HG02981 (cell line): ENCODE measurements around the gene FAR1.
"Not testable (repeated sequence)": the region's sequence is repeated elsewhere in the genome, so short reads cannot be mapped to it uniquely, and the experiment has no call there.

Source experiments
- ATAC-seq: cut with Tn5 transposase; IDR thresholded peaks from one replicate; pipeline ENCODE4 v1.9.1; 2021; ENCODE audit warnings: mild to moderate bottlenecking, moderate library complexity; ENCODE audit not compliant: unreplicated experiment

The FAR1 gene

GRCh38 chr11:13702071-13702470, 33.6 kb downstream of the FAR1 start:
- no peak for ATAC-seq

- no peak for ATAC-seq
Observed at GRCh38 chr11:13705710-13706109, 37.2 kb downstream of the FAR1 start.

DNA sequence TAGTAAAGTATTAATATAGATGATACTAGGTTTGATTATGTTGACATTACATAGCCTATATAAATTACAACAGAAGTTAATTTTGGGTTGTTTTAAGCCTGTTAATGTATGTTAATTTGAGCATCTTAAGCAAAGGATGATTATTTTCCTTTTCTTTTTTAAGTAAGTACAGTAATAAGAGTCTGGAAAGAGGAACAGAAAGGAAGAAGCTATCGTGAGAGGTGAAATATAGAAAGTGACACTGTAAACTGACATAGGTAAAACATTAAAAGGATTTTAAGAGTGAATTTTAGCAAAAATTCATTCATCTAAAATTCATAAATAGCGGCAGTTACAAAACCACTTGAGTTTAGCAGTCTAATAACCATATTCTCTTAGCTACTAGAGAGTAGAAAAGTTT, 45.5 kb downstream of the FAR1 start:
- ATAC-seq: no peak

DNA sequence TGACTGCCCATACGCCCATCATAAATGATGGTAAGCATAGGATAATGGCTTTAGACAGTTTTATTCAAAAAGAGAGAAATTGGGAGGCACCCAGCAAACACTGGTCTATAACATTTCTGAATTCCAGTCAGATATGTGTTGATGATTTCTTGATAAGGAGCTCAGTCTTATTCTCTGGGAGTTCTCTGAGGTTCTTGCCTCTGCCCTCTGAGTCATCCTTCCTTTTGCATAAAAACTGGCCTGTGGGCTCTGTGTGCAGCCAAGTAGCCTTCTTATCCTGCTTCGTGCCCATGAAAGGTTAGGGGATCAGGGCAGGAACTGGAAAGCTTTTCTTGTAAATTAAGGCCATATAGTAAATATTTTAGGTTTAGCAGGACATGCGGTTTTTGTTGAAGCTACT, 48.9 kb downstream of the FAR1 start:
- ATAC-seq: no peak

DNA sequence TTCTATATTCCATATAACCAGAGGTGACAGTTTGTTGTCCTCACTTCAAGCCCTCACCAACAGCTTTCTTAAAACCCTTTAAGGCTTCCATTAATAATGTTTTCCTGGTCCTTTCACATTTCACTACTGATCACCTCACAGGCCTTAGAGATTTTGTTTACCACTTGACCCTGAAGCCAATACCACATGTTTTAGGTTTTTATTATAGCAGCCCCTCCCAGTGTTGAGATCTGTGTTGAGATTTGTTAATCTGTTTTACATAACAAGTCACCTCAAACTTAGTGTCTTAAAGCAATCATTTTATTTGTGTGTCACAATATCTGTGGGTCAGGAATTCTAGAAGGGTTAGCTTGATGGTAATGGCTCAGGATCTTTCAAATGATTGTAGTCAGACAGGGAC, 49.9 kb downstream of the FAR1 start:
- ATAC-seq: no peak

DNA sequence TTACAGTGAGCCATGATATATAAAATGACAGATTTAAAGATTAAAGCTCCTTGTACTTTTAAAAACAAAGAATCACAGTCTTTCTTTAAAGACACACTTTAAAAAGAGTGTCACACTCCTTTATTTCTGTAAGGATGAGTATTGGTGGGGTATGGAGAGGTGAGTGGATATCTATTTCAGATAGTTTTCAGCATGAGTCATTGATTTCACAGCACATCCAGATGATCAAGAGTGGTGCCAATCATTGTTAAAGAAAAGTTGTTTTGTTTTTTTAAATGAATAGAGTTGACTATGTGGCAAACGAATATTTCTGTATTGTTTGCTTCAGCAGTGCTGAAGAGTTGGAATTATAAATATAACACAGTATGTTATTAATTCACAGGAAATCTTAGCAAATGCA, 52.5 kb downstream of the FAR1 start:
- ATAC-seq: no peak

DNA sequence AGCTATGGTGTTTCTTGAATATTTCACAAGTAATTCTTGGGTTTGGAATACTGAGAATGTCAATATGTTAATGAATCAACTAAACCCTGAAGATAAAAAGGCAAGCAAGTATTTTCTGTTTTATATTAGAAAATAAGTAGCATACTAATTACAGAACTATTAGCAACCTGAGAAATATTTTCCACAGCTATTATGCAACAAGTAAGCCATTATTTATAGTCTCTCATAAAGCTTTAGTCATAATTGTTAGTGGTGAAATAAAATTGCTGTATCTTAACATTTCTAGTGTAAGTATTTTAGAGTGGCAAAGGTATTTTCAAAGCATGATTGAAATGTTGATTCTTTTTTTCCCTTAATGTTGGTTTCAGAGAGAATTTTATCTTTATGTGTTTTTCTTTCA, 53.3 kb downstream of the FAR1 start:
- no peak for ATAC-seq

DNA sequence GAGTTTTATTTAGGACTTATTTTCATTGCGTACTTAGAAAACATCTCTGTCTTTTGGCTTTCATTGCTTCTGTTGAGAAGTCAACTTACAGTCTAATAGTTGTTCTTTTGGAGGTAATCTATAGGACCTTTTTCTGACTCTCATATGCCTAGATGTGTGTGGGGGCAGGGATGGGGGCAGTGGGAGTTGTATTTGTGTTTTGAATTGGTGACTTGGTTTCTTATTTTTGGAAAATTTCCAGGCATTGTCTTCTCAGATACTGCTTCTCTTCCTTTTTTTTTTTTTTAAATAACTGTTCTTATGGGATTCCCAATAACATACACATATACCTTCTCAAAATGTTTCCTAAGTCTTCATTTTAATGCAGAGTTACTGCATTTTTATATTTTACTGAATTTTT, 58.0 kb downstream of the FAR1 start:
- no peak for ATAC-seq

GRCh38 chr11:13728076-13728475, 59.6 kb downstream of the FAR1 start:
- ATAC-seq: no peak

DNA sequence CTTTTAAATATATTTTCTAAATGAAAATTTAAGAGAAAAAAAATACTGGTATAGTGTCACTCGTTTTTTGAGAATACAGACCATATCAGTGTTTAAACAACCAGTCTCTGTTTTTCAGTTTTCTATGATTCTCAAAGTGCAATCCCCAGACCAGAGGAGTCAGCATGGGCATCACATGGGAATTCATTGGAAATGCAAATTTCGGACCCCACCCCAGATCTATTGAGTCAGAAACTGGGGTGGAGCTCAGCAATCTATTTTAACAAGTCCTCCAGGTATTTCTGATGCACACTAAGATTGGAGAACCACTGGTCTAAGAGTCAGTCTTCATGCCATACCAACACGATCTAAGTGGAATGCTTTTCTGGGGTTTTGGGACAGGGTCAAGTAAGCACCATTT, 66.1 kb downstream of the FAR1 start:
- no peak for ATAC-seq

DNA sequence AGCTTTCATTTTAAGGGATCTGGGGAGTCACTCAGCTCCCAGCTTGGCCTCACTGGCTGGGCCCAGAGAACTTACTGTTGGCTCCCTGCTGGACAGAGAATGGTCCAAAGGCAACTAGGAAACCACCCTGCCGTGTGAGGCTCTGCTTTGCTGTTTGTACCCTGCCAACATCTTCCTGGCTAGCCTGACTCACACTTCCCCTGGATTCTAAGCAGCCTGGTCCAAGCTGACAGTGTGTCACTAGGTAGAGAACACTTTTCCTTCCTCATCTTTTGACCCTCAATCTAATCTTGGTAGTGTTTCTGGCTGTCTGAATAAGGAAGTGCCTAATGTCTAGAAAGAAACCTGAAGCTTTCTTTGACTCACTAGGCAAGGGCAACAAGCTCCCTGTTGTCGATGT, 76.7 kb downstream of the FAR1 start:
- no peak for ATAC-seq

DNA sequence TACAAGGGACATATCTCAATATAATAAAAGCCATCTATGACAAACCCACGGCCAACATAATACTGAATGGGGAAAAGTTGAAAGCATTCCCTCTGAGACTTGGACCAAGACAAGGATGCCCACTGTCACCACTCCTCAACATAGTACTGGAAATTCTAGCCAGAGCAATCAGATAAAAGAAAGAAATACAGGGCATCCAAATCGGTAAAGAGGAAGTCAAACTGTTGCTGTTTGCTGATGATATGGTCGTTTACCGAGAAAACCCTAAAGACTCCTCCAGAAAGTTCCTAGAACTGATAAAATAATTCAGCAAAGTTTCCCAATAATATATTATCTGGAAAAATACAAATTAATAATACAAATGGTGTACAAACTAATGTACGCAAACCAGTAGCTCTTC, 84.8 kb downstream of the FAR1 start:
- ATAC-seq: not testable (repeated sequence)

- ATAC-seq: no peak
Observed at GRCh38 chr11:13759050-13759449, 90.6 kb downstream of the FAR1 start.

GRCh38 chr11:13760115-13760514, 91.6 kb downstream of the FAR1 start:
- ATAC-seq: no peak

GRCh38 chr11:13761250-13761649, 92.8 kb downstream of the FAR1 start:
- ATAC-seq: no peak

GRCh38 chr11:13761716-13762115, 93.2 kb downstream of the FAR1 start:
- ATAC-seq: no peak

DNA sequence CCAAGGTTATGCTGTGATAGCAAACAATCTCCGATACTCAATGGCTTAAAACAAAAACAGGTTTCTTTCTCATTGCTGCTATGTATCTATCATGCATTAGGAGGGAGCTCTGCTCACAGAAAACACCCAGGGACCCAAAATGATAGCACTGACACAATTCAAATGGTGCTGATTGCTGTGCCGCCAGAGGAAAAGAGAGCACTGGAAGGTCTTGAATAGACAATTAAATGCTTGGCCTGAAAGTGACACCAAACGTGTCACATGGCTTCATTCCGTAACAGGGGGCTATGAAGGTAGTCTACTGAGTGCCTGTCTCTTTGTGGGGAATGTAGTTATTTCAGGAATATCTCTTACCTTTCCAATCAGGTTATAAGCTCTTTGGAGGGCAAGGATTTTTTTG, 94.2 kb downstream of the FAR1 start:
- ATAC-seq: no peak

DNA sequence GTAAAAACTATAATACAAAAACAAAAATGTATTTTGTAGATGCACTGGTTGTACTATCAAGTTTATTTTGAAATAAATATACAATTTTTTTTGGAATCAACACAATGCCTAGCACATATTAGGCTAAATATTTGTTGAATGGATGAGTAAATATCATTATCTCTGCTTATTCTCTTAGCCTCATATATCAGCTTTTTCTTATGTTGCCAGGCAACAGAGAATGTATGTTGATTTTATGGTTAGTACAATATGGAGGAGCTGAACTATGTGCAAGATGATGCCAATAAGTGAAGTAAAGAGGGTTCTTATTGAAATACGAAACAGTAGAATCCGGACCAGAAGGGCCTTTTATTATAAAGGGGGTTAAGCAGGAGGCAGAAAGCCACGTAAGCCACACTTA, 94.9 kb downstream of the FAR1 start:
- no peak for ATAC-seq

- no peak for ATAC-seq
Observed at GRCh38 chr11:13765886-13766285, 97.4 kb downstream of the FAR1 start.

DNA sequence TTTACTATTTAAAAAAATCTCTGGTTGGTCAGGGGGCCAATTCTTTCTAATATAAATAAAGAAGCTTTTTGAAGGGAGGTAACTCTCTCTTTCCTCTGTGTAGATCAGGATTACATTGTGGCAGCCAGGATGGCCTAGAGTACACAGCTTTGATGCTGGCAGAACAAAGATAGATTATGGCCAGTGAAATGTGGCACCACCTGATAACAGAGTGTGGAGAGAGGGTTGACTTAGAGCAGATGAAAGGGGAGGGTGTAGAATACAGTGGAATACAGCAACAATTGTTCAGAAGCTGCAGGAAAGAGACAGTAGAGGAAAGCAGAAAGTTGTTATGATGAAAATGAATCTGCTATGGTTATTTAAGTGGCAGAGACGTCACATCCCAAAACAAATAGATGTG, 99.0 kb downstream of the FAR1 start:
- no peak for ATAC-seq

DNA sequence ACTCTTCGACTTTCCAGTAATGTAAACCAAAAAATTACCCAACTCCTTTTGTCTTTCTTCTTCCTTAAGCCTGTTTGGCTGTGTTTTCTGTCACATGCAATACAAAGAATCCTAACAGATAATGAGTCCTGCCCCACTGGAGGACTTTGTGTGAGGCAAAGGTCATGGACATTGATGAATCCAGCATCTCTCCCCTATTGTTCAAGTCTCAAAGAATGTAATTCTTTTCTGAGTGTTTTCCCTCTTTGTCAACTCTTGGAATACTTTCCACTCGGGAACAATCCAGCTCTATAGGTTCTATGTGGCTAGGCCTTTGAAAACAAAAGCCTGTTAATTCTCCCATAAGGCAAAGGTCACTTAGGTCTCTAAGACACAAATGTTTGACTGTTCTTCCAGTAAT, 100.7 kb downstream of the FAR1 start:
- no peak for ATAC-seq

DNA sequence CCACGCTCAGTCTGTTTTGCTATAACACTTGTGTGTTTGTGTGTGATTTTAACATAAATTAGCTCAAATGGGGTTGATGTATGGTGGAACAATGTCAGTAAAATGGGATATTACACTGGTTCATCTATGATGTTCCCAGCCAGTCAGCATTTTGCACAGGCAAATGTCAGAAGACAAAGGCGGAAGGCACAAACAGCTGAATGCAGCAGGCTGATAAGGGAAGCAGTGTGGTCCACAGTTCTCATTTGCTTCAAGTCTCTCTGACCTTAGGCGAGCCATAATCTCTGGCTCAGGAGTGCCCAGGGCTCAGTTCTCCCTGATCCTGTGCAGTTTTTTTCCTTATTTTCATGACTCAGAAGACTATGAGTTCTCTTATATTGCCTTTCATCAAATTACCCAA, 102.7 kb downstream of the FAR1 start:
- no peak for ATAC-seq

- ATAC-seq: peak; percentile 61
Observed at GRCh38 chr11:13772223-13773046, 104.0 kb downstream of the FAR1 start.
